Urinary bladder (tissue), 4 donors: ENCODE measurements around the gene FRG2C. TPM values are rescaled to one million over a fixed set of nuclear protein-coding genes. Genes with fewer than 3 reads are reported as not detected.

Source experiments
- DNase-seq: peaks from one replicate; pipeline ENCODE4 v3.0.0-alpha.2; 2015; ENCODE audit errors: extremely low spot score
- H3K27ac ChIP-seq: one replicate; pipeline ENCODE4 v1.5.1; 2013; ENCODE audit warnings: low read depth, mild to moderate bottlenecking, moderate library complexity
- H3K36me3 ChIP-seq: one replicate; pipeline ENCODE4 v1.6.1; 2013; ENCODE audit warnings: mild to moderate bottlenecking, moderate library complexity; ENCODE audit not compliant: insufficient read depth
- H3K4me1 ChIP-seq: one replicate; pipeline ENCODE4 v1.6.1; 2013; ENCODE audit warnings: mild to moderate bottlenecking, moderate library complexity; ENCODE audit not compliant: insufficient read depth
- H3K4me3 ChIP-seq: one replicate; pipeline ENCODE4 v1.5.1; 2013; ENCODE audit warnings: low read depth, low read length
- WGBS: extraction: QIAGEN DNeasy Blood & Tissue Kit; methylation state at CpG from one replicate; pipeline ENCODE4 v1.1.7; 2013; 5-methylcytosine and 5-hydroxymethylcytosine counted together
- polyA plus RNA-seq: library from polyadenylated mRNA; stranded (reverse); fragments of 200-250 nt; gene quantifications from one replicate; pipeline ENCODE4 v1.2.3, GENCODE V29; 2013
- small RNA-seq: library from RNA; depleted of rRNA; stranded (forward); fragments of <200 nt; gene quantifications from one replicate; pipeline ENCODE3, GENCODE V24; 2014
- total RNA-seq: library from RNA; depleted of rRNA; stranded (reverse); fragments of >200 nt; gene quantifications from one replicate; pipeline ENCODE4 v1.2.3, GENCODE V29; 2014
- donor health status: healthy with polysubstance abuse.
- donor health status: healthy.

The FRG2C gene
- total and polyA plus RNA-seq, 2 donors, result not detected

GRCh38 chr3:75687323-75687722, 23.2 kb downstream of the FRG2C start:
- H3K36me3 ChIP-seq, result no peaks in the 10 kb centered on the region

DNA sequence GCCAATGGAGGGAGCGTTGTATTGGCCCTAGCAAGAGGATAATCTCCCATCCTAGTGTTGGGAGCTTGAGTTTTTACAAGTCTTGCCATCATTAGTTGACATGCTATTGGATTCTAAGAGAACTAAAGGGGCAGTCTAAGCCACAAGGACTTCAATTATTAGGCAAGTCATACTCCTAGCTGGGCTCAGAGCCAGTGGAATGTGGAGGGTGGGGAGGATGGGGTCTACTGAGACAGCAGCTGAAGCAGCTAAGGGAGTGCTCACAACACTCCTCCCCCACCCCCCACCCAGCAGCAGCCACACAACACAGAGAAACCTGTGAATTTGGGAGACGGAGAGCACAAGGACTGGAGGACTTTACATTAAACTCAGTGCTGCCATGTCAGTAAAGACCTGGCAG, 27.9 kb downstream of the FRG2C start:
- no peak for DNase-seq
- no peak overlapping the region for H3K4me3 ChIP-seq
- H3K4me1 ChIP-seq, result no peaks in the 10 kb centered on the region
- H3K27ac ChIP-seq, result no peak overlapping the region
- H3K36me3 ChIP-seq, result peaks cover 1% of the 10 kb centered on the region
- WGBS, result 17% methylated on average over 2 of the region's 2 CpGs

More at GRCh38 chr3:75687323-75687722, 23.2 kb downstream of the FRG2C start:
- H3K4me3 ChIP-seq, result no peak overlapping the region
- 91% methylated on average over 9 of the region's 9 CpGs for WGBS
- no peak for DNase-seq
- no peak overlapping the region for H3K27ac ChIP-seq
- no peaks in the 10 kb centered on the region for H3K4me1 ChIP-seq

Small RNA genes lying within 50 kb of the gene (small RNA-seq; reads per million reads assigned to genes)
- not detected for gene AC108724.2

Other genes with a start within 250 kb of the FRG2C start
- gene ZNF717, start 121.2 kb downstream of the FRG2C start, total RNA-seq, result 35.3 TPM
- gene ZNF717, start 121.2 kb downstream of the FRG2C start, polyA plus RNA-seq, result 4.3 TPM